HepG2 (cell line): Measurements from ENCODE around the gene CA11. TPM values are rescaled to one million over a fixed set of nuclear protein-coding genes. Genes with fewer than 3 reads are reported as not detected.

Source experiments
- ATF7-NPFF ChIP-seq: sonication (generic); formaldehyde crosslinking; IDR thresholded peaks from 2 replicates; pipeline ENCODE4 v1.8.1; 2023; ENCODE audit warnings: mild to moderate bottlenecking, low read depth, missing genetic modification reagents, moderate library complexity
- GATAD2A ChIP-seq: IDR thresholded peaks from 2 replicates; pipeline ENCODE4 v1.6.1; 2016
- HES4 ChIP-seq: sonication (generic); formaldehyde crosslinking; IDR thresholded peaks from 2 replicates; pipeline ENCODE4 v1.9.0; 2021; ENCODE audit warnings: mild to moderate bottlenecking, missing genetic modification reagents, borderline replicate concordance
- JARID2 ChIP-seq: sonication (generic); formaldehyde crosslinking; IDR thresholded peaks from 2 replicates; pipeline ENCODE4 v1.8.1; 2023; ENCODE audit warnings: missing genetic modification reagents, inconsistent platforms; ENCODE audit not compliant: insufficient replicate concordance
- LRRFIP1 ChIP-seq: sonication (generic); formaldehyde crosslinking; conservative IDR thresholded peaks from 2 replicates; pipeline ENCODE4 v1.4.0; 2020; ENCODE audit warnings: missing genetic modification reagents
- MAZ ChIP-seq, 2 experiments: sonication (generic) in 1 of 2; formaldehyde crosslinking in 1 of 2; IDR thresholded peaks; 2 replicates each; pipeline versions ENCODE4 v1.5.0 to v1.6.1; 2012 to 2020; ENCODE audit warnings: low read depth in 2 of 2, mild to moderate bottlenecking in 2 of 2, borderline replicate concordance in 1 of 2, improper control_type of control experiment in 1 of 2, low read length in 1 of 2, missing genetic modification reagents in 1 of 2, moderate library complexity in 1 of 2
- POLR2A ChIP-seq, 2 experiments: IDR thresholded peaks; 2 replicates each; pipeline ENCODE4 v1.6.1; 2011; ENCODE audit warnings: low read depth in 2 of 2, low read length in 2 of 2, mild to moderate bottlenecking in 1 of 2, moderate library complexity in 1 of 2; ENCODE audit not compliant: insufficient read depth in 1 of 2
- RORA ChIP-seq: sonication (generic); formaldehyde crosslinking; IDR thresholded peaks from 2 replicates; pipeline ENCODE4 v1.5.0; 2020; ENCODE audit warnings: mild to moderate bottlenecking, missing genetic modification reagents, moderate library complexity
- RXRB ChIP-seq: IDR thresholded peaks from 2 replicates; pipeline ENCODE4 v1.6.1; 2016; ENCODE audit warnings: borderline replicate concordance, missing genetic modification reagents, missing compliant biosample characterization
- SNAPC4 ChIP-seq: sonication (generic); formaldehyde crosslinking; IDR thresholded peaks from 2 replicates; pipeline ENCODE4 v1.4.0; 2020; ENCODE audit warnings: mild to moderate bottlenecking, missing genetic modification reagents
- THRA ChIP-seq: sonication (generic); formaldehyde crosslinking; IDR thresholded peaks from 2 replicates; pipeline ENCODE4 v1.4.0; 2020; ENCODE audit warnings: missing genetic modification reagents, borderline replicate concordance
- ZFP90 ChIP-seq: sonication (generic); formaldehyde crosslinking; IDR thresholded peaks from 2 replicates; pipeline ENCODE4 v1.8.0; 2022; ENCODE audit warnings: missing genetic modification reagents, mild to moderate bottlenecking, inconsistent platforms, borderline replicate concordance
- ZNF563 ChIP-seq: sonication (generic); formaldehyde crosslinking; IDR thresholded peaks from 2 replicates; pipeline ENCODE4 v1.8.0; 2022; ENCODE audit warnings: mild to moderate bottlenecking, moderate library complexity, missing genetic modification reagents
- ZNF709 ChIP-seq: sonication (generic); formaldehyde crosslinking; IDR thresholded peaks from 2 replicates; pipeline ENCODE4 v1.5.0; 2020; ENCODE audit warnings: mild to moderate bottlenecking, missing genetic modification reagents
- polyA plus RNA-seq, 8 experiments: library from polyadenylated mRNA; depleted of rRNA in 3 of 8; stranded (reverse) in 7 of 8; unstranded in 1 of 8; fragments of >200 nt; fragmentation: Illumina TruSeq in 4 of 8; extraction: Trizol in 4 of 8; gene quantifications; 2 replicates each; pipeline versions ENCODE4 v1.2.1 to v1.2.3, GENCODE V29; 2011 to 2016; ENCODE audit warnings: low read depth in 4 of 8, missing spikeins in 1 of 8, mixed read lengths in 1 of 8; ENCODE audit not compliant: insufficient read depth in 1 of 8
- total RNA-seq, 5 experiments: library from RNA; depleted of rRNA; stranded (reverse); fragments of >200 nt; fragmentation: Illumina TruSeq; extraction: Trizol; gene quantifications; 2 replicates each; pipeline ENCODE4 v1.2.3, GENCODE V29; 2016; ENCODE audit warnings: low read depth in 1 of 5
- TF ChIP-seq, protein P1 (sequence below): sonication (generic); formaldehyde crosslinking; IDR thresholded peaks from 2 replicates; pipeline ENCODE4 v1.8.0; 2023; ENCODE audit warnings: mild to moderate bottlenecking, missing genetic modification reagents
- TF ChIP-seq, protein P2 (sequence below): IDR thresholded peaks from 2 replicates; pipeline ENCODE4 v1.6.1; 2016; ENCODE audit warnings: missing compliant biosample characterization, missing genetic modification reagents, borderline replicate concordance

The CA11 gene
- total and polyA plus RNA-seq, 2 of the 13 experiments (the other 11 are each of a cell fraction or from before 2014, with no cell fraction given): 0.41 to 0.58 TPM

DNA sequence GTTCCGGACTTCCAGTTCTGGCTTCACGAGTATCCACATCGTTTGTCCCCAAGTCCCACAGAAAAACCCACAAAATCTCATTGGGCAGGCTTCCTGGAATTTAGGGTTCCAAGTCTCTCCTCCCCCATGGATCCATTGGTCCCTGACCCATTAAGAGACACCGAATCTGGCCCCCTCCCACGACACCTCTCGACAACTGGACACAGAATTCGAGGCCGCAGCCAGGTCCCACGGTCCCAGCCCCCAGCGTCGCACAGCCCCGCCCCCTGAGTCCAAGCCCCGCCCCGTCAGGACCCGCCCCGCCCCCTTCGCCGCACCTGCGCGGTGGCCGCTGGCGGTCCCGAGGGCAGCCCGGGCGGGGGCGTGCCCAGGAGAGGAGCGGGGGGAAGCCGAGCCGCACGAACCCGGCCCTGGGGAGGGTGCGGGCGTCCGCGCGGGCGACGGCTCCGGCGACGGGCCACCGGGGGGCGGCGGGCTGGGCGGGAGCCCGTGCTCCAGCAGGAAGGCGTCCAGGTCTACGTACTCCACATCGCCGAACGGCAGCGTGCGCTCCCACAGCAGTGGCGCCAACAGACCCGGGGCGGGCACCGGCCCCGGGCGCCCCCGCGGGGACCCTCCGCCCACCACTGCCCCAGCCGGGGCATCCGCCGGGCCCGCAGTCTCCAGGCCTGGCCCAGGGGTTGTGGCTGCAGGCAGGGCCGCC, 10.6 kb downstream of the CA11 start (continued):
- peak; percentile 75; the same call in 1 of the 2 replicates for TF ChIP-seq HES4
- TF ChIP-seq MAZ (IDR thresholded peaks at IDR 0.05; ENCODE audit: borderline replicate concordance, low read depth, low read length): no peak
- TF ChIP-seq MAZ (CRISPR knock-in tag; IDR thresholded peaks at IDR 0.05; ENCODE audit: low read depth): peak; percentile 47; the same call in 1 of the 2 replicates
- TF ChIP-seq RXRB (CRISPR knock-in tag): peak; percentile 32; the same call in 1 of the 2 replicates
- TF ChIP-seq SNAPC4 (CRISPR knock-in tag): no peak
- TF ChIP-seq, protein P1, sequence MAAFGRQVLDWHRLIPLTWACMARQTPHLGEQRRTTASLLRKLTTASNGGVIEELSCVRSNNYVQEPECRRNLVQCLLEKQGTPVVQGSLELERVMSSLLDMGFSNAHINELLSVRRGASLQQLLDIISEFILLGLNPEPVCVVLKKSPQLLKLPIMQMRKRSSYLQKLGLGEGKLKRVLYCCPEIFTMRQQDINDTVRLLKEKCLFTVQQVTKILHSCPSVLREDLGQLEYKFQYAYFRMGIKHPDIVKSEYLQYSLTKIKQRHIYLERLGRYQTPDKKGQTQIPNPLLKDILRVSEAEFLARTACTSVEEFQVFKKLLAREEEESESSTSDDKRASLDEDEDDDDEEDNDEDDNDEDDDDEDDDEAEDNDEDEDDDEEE (CRISPR knock-in tag): 0 out of 2 replicates have a peak, but pooled peaks have one; percentile 59
- no peak for TF ChIP-seq RORA (CRISPR knock-in tag)
- TF ChIP-seq GATAD2A (CRISPR knock-in tag): no peak
- TF ChIP-seq POLR2A (IDR thresholded peaks at IDR 0.05; ENCODE audit: insufficient read depth in 1 of 2, low read depth in 2 of 2, low read length in 2 of 2): peak; percentile 59 to 85
- TF ChIP-seq ATF7-NPFF (CRISPR knock-in tag): no peak; the same call in 1 of the 2 replicates
- no peak for TF ChIP-seq JARID2 (CRISPR knock-in tag)
- peak; percentile 64; the same call in 1 of the 2 replicates for TF ChIP-seq ZNF563 (CRISPR knock-in tag)
- TF ChIP-seq, protein P2, sequence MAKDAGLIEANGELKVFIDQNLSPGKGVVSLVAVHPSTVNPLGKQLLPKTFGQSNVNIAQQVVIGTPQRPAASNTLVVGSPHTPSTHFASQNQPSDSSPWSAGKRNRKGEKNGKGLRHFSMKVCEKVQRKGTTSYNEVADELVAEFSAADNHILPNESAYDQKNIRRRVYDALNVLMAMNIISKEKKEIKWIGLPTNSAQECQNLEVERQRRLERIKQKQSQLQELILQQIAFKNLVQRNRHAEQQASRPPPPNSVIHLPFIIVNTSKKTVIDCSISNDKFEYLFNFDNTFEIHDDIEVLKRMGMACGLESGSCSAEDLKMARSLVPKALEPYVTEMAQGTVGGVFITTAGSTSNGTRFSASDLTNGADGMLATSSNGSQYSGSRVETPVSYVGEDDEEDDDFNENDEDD (CRISPR knock-in tag): peak; percentile 53; the same call in 1 of the 2 replicates
- TF ChIP-seq LRRFIP1 (CRISPR knock-in tag): no peak
- no peak for TF ChIP-seq ZFP90 (CRISPR knock-in tag)
- TF ChIP-seq ZNF709: 0 out of 2 replicates have a peak, but pooled peaks have one; percentile 47
- TF ChIP-seq THRA (CRISPR knock-in tag): peak; percentile 42; the same call in 1 of the 2 replicates
